SH-SY5Y (cell line): ENCODE data around the gene NBAS.

Source experiments
- GATA2 ChIP-seq: IDR thresholded peaks from 2 replicates; pipeline ENCODE4 v1.6.1; 2011; ENCODE audit warnings: mild to moderate bottlenecking, low read depth, low read length
- GATA3 ChIP-seq: IDR thresholded peaks from 2 replicates; pipeline ENCODE4 v1.6.1; 2011; ENCODE audit warnings: low read depth, mild to moderate bottlenecking, low read length, moderate library complexity

- TF ChIP-seq GATA3 (no peak), GATA2 (no peak)
These were observed 259.0 kb downstream of the NBAS start for GRCh38 chr2:15302154-15302553.
